HTR-8/SVneo (cell line): ENCODE data around the gene N4BP2.

Experiments
- DNase-seq: peaks from one replicate; pipeline ENCODE4 v3.0.0; 2011; ENCODE audit warnings: low spot score, mixed read lengths; ENCODE audit not compliant: insufficient read length
- FAIRE-seq: peaks from 2 replicates; lab custom pipeline; 2011; peaks lifted over from hg19 to GRCh38; lab: Jason Lieb, UNC

Gene N4BP2

GRCh38 chr4:40200875-40201801, 144.5 kb downstream of the N4BP2 start:
- FAIRE-seq (no peak), DNase-seq (no peak)

- FAIRE-seq: no peak
- DNase-seq: no peak
These were observed 145.2 kb downstream of the N4BP2 start for GRCh38 chr4:40201898-40202297.

- DNase-seq: no peak
- FAIRE-seq: no peak
These were observed 145.8 kb downstream of the N4BP2 start for GRCh38 chr4:40202474-40202873.

GRCh38 chr4:40204507-40205258, 148.0 kb downstream of the N4BP2 start:
- no peak for FAIRE-seq
- no peak for DNase-seq

- DNase-seq (no peak), FAIRE-seq (no peak)
These were observed 148.9 kb downstream of the N4BP2 start for GRCh38 chr4:40205259-40206198.

GRCh38 chr4:40206426-40206825, 149.8 kb downstream of the N4BP2 start:
- DNase-seq: no peak
- FAIRE-seq: no peak
